HG02943 (cell line): ENCODE measurements around the gene PPARG.

Experiments used
- ATAC-seq: cut with Tn5 transposase; IDR thresholded peaks from one replicate; pipeline ENCODE4 v1.9.1; 2021; ENCODE audit warnings: mild to moderate bottlenecking, low read depth, moderate library complexity; ENCODE audit not compliant: unreplicated experiment

The PPARG gene

DNA sequence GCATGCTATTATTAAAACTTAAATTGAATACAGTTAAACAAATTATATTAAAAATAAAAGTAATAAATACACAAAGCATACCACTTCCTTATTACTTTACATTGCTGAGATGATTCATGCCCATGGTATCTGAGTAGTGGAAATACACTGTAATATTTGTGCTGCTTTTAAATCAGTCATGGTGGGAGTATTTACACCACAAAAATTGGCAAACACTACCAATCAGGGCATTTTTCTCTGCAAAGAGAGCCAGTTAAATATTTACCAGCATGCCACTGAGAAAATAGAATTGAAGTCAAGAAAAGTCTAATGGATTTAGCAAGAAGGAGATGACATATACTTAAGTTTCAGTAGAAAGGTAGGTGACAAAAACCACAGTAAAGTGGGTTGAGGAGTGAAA, 19.6 kb downstream of the PPARG start:
- ATAC-seq, result no peak

DNA sequence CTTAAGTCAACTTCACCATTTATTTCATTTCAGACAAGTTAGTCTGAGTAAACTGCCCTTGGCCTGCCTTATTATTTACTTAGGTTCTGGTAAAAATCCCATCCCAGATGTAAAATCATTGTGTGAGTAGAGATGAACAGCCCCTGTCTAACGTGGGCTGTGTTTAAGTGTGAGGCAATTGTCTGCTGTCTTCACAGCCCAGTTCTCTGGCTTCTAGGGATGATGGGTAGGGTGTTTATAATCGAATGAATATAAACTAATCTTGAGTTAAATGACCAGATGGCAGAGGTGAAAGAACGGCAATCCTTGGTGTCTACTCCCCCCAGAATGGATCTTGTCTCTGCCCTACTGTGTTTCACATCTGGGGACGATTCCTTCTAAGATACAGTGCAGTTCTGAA, 20.8 kb downstream of the PPARG start:
- no peak for ATAC-seq

DNA sequence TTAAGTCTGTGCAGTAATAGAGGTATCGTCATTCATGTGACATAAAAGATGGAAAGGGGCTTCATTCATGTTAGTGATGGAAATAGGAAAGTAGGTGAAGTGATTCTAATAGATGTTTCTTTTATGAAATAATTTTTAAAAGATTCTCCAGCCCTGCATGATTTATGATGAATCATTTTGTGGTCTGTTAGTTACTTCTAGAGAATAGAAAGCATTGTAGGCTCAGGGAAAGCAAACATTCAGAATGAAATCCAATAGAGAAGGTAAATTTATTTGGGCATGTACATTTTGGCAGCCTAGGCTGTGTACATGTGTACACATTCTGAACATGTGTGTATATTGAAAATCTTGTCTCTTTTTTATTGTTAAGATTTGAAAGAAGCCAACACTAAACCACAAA, 23.1 kb downstream of the PPARG start:
- ATAC-seq, result no peak

DNA sequence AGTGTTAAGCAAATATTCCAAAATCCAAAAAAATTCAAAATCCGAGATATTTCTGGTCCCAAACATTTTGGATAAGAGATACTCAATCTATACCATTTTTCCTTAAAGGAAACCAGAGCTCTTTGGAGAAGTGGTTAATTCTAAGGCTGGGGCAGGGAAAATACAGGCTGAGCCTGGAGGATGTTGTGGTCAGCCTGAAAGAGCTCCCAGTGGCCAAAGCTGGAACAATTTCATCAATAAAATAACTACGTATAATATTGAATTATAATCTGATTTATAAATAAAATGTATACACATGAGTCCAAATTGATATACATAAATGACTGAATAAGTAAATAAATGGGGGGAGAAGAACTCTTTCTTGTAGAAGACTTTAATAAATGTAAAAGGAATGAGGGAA, 24.6 kb downstream of the PPARG start:
- ATAC-seq, result no peak

DNA sequence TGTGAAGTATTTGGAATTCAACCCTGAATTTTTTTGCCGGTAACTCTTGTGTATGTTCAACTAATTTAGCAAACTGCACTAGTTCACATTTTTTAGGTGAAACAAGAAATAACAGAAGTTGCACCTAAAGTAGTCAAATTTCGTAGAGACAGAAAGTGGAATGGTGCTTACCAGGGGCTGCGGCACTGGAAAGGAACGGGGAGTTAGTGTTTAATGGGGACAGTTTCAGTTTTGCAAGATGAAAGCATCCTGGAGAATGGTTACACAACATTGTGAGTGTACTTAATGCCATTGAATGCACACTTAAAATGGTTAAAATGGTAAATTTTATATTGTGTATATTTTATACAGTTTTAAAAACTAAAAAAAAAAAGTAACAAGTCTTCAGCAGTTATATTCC, 27.4 kb downstream of the PPARG start:
- no peak for ATAC-seq

DNA sequence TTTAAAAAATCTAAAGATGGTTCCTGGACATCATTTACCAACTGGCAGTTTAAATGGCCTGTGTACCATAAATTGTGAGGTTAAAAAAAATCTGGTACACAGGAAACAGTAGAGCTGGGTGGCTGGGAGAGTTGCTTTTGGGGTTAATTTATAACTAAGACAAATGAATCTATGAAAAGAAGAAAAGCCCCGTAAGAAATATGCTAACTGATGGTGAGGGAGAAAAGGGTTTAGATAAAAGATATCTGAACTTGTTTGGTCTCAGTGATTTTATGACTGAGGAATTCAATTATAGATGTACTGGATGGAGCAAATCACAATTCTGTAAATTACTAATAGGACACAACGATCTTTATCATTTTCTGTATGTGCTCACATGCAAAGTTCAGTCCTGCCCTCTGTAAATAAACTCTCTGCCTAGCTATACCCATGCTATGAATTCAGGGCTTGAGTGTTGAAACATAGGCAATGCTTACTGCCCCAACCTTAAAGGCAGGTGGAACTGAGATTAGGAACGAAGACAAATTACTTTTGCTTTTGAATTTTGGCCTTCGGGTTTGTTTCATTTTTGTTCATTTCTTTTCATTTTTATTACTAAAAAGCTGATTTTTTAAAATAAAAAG, 28.0 kb downstream of the PPARG start:
- peak; percentile 77 for ATAC-seq

DNA sequence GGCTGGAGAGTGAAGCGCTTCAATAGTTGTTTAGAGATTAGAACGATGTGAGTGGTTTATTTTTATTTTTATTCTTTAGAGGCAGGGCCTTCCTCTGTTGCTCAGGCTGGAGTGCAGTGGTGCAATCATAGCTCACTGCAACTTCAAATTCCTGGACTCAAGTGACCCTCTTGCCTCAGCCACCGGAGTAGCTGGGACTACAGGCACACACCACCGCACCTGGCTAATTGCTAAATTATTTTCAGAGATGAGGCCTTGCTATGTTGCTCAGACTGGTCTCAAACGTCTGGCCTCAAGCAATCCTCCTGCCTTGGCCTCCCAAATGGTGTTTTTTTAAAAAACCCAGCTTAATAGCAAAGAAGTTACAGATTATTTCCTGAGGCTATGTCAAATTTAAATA, 29.0 kb downstream of the PPARG start:
- ATAC-seq, result no peak

DNA sequence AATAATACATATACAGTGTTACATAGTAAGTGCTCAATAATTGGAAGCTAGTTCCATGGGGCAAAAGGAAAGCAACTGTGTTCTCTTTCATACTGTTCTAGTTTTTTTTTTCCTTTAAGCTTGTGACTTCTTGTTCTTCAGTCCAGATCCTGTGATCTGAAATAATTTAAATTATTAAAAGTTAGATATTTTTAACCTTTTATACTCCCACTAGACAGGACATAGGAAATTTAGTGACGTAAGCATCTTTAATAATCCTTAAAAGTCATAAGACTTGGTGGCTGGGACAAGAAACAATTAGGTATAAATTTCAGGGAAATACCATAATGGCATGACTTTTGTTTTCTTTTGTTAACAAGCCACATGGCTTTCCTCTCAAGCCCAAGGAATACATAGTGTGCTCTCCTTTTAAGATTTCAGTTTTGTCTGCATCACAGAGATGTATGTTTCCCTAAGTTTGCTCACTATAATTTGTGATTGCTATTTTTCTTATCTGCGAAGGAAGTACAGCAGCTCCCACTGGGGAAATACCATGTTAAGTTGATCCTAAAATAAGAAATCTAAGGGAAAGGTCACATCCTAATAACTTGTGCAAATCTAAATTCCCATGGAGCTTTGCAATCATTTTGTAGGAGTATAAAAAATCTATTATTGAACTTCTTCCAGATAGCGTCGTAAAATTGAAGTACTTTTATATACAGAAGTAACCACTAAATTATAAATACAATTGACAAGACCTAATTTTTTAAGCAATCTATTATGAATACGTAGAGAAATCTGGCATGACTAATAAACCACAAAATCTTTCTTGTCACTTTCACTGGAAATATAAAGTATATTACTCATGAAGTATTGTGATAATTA, 30.1 kb downstream of the PPARG start:
- no peak for ATAC-seq

DNA sequence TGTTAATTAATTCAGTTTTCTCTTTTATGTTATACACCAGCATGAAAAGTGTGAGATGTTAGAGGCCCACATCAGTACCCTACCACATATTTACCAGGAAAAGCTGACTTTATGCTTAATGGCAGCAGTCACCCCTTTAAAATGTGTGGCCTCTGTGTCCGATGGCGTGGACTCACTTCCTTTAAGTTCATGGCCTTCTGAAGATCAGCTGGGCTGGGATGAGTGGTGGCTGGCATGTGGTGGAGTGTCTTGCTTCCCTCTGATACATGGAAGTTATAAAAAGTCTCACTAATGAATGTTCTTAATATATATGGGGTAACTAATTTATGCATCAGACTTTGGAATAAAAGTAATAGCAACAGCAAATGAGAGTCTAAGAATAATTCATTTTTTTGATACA, 32.1 kb downstream of the PPARG start:
- ATAC-seq, result no peak

DNA sequence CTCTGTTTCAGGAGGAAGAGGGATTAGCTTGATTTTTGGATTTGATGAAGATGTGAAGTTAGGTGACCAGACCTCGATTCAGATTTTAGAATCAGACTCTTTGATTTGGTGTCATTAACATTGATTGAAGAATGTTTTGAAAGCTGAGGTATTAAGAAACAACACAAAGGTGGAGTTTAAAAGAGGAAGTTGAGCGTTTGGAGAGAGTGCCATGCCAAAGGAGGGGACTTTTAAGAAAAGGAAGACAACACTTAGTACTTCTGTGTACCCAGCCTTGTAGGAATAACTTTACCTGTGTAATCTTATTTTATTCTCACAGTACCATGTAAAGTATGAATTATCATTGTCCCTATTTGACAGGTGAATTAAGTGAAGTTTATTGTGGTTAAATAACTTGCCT, 34.4 kb downstream of the PPARG start:
- ATAC-seq, result no peak

DNA sequence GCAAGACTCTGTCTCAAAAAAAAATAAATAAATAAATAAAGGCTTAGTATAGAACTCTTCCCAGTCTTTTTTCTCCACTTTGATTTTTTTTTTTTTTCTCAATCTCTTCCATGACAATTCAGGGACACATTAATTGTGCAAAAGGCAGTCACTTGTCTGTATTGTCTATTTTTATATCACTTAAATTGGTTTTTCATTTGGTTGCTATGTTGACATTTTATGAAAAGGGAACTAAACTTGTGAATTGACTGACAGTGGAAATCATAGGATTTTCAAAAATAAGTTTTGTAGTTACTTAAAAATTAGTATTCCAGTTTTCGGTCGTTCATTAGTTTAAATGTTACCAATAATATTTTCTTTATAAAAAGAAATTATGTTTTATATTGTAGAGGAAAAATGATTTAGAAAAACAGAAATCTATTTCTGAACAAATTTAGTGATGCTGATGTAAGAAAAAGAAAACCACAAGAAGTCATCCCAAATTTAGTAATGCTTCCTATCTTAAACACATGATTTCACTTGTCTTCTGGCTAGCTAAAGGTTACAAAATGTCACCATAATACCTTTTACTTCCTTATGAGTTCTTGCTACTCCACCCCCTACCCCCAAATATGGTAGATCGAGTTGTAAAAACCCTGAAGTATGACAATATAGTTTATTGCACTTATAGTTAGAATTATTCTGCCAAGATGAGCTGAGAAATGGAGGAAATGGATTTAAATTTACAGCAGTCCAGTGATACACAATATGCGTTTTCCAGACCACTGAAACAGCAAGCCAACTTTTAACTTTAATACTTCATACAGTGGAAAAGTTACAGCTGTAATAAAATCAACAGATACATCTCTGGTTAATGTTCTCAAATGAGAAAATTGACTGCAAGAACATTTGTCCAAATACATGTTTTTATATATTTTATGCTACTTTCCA, 37.0 kb downstream of the PPARG start:
- ATAC-seq, result no peak

DNA sequence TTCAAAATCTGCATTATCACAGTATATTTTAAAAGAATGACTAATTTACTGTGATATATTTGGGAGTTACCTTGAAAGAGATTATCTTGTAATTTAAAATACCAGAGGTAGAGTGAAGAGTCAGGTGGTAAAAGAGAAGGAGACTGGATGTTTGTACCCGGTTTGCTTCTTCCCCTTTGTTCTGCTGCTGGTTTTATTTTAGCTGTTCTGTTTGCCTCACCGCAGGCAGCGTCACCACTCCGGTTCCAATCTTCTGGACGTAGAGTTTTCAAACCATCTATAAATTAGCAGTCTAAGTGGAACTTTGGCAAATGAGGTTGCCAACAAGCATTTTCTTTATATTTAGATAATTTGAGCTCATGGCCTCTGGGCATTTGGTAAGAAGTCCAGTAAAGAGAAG, 38.2 kb downstream of the PPARG start:
- ATAC-seq, result no peak

DNA sequence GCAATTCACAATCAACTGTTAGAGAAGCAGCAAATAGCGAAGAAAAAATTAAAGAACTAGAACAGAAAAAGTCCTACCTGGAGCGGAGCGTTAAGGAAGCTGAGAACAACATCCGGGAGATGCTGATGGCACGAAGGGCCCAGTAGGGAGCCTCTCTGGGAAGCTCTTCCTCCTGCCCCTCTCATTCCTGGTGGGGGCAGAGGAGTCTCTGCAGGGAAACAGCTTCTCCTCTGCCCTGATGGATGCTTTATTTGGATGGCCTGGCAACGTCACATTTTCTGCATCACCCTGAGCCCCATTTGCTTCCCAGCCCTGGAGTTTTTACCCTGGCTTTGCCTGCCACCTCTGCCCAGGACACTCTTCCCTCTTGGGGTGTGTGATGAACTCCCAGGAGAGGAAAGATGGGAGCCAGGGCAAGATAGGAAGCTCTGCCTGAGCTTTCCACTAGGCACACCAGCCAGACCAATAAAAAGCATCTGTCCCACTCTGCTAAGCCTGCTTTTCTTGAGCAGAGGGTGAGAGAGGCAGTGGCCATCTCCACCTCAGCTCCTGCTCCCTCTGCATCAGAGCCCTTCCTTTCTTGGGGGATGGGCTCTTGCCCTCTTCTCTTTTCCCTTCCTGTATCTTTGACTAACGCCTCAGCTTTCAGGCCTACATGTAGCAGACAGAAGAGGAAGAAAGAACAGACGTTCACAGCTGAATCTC, 39.4 kb downstream of the PPARG start:
- no peak for ATAC-seq

DNA sequence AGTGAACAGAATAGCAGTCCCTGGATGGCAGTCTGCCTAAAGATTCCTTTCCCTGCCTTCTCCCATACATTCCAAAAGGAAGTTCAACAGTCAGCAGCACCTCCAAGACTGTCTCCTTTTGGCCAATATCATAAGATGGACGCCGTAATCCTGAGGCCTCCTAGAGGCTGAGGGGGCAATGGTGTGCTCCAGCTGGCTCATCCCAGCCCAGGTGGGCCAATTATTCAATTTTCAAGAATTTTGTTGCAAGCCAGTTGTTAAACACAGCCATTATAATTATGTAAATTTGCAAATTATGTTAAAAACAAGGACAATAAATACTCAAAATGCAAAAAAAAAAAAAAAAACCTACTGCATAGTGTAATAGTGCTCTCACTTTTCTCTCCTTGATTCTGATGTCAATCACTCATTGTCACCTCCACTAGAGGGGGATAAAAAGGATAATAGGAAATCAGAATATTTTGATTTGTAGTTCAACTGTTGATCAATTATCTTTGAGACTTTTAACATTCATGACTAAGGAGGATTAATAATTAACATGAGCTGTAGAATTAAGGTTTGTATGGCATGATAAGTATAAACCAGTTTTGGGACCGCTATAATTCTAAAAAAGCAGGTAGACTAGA, 40.1 kb downstream of the PPARG start:
- no peak for ATAC-seq

DNA sequence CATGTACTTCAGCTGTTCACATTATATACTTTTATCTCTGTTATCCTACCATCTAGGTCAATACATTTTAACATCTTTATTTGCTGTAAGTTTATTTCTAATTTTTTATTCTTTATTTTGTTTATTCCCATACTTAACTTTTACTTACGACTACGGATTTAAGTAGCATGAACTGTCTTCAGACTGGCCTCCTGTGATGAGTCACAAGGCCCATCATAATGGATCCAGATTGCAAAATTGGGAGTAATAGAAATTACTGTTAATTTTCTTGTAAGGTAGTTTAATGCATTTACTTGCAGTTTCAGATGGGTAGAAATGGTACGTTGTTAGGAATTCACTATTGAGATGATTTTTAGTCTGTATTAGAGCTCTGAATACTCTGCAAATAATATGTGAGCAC, 45.9 kb downstream of the PPARG start:
- ATAC-seq, result no peak

DNA sequence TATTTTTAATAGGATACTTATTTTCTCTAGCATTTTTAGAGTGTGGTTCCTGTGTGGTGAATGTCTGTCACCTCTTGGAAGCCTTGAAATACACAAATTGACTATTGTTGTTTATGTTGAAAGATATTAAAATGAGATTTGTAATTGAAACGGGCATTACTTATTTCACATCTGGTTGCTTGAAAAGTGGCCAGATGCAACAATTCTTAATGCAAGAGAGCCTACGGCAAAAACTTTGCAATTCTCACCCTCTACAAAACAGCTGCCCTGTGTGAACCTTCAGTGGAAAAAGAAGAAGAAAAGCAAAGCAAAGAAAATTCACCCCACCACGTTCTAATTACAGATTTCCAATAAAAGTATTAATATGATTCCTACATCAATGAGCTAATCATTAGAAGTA, 46.6 kb downstream of the PPARG start:
- ATAC-seq, result no peak

DNA sequence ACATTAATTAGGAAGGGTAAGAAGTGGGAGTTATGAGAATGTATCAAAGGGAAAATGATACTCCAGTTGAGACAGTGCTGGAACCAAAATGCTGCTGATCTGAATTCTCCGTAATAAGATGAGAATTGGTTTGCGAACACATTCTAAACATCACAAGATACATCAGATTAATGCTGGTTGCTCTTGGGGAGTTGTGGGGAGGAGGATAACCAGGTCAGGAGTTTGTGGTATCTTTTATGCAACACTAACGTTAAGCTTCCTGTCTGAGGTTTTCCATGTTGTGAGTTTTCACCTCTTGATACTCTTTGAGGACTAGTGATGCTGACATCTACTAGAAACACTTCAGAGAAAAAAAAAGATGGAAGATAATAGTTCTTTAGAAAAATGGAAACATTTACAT, 47.2 kb downstream of the PPARG start:
- no peak for ATAC-seq

DNA sequence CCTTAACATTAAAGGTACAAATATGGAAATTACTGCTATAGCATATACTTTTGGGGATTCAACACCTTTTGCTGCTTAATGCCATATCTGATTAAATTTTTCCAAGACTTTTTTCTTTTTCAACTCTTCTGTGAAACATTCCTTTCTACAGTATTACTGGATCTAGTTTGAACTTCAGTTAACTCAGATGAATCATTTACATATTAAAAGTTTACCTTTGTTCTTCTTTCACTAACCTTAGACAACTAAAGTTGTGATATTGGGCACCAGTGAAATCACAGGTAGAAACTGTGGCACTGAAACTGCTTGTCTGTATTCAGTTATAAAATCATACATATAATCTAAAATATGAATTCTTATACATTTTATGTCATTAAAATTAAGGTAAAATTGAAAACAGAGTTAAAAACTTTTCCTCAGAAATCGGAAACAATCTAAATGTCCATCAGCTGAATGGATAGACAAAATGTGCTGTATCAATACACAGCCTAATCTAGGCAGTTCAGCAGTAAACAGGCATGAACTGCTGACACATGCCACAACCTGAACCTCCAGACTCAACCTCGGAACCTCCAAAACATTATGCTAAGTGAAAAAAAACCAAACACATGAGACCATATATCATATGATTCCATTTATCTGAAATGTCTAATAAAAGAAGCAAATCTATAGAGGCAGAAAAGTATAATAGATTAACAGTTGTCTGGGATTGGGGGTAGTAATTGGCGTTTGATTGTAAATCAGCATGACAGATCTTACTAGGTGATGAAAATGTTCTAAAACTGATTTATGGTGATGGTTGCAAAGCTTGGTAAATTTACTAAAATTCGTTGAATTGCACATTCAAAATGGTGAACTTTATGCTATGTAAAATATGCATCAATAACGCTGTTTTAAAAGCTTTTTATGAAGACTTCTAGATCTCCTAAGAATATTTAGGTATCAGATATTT, 50.0 kb downstream of the PPARG start:
- no peak for ATAC-seq
